ENCODE data around the gene FNIP2. TPM values are rescaled to one million over a fixed set of nuclear protein-coding genes. Genes with fewer than 3 reads are reported as not detected.
"Not testable (repeated sequence)": the region's sequence is repeated elsewhere in the genome, so short reads cannot be mapped to it uniquely, and the experiment has no call there.

The FNIP2 gene
- total RNA-seq, 1 donor from 2014 or later = 44.2 TPM

GRCh38 chr4:158875026-158875425, 106.2 kb downstream of the FNIP2 start:
- TF ChIP-seq CTCF (IDR thresholded peaks at IDR 0.05; ENCODE audit: insufficient read depth, low read length, poor library complexity, severe bottlenecking) = no peak
- no peaks in the 10 kb centered on the region for H3K27me3 ChIP-seq (ENCODE audit: control insufficient read depth, insufficient read depth, low read length)
- no peak for DNase-seq (ENCODE audit: low read depth)
- no peaks in the 10 kb centered on the region for H3K36me3 ChIP-seq (ENCODE audit: control insufficient read depth, insufficient read depth, low read length)
- no peak overlapping the region for H3K4me3 ChIP-seq (ENCODE audit: low read depth, low read length)

- no peak overlapping the region for H3K4me3 ChIP-seq (ENCODE audit: low read depth, low read length)
- H3K36me3 ChIP-seq (ENCODE audit: control insufficient read depth, insufficient read depth, low read length) = no peaks in the 10 kb centered on the region
- TF ChIP-seq CTCF (IDR thresholded peaks at IDR 0.05; ENCODE audit: insufficient read depth, low read length, poor library complexity, severe bottlenecking) = no peak
- no peak for DNase-seq (ENCODE audit: low read depth)
- no peaks in the 10 kb centered on the region for H3K27me3 ChIP-seq (ENCODE audit: control insufficient read depth, insufficient read depth, low read length)
These were observed 106.6 kb downstream of the FNIP2 start for GRCh38 chr4:158875455-158875854.

GRCh38 chr4:158877069-158877468, 108.2 kb downstream of the FNIP2 start:
- H3K27me3 ChIP-seq (ENCODE audit: control insufficient read depth, insufficient read depth, low read length) = no peaks in the 10 kb centered on the region
- H3K36me3 ChIP-seq (ENCODE audit: control insufficient read depth, insufficient read depth, low read length) = no peaks in the 10 kb centered on the region
- TF ChIP-seq CTCF (IDR thresholded peaks at IDR 0.05; ENCODE audit: insufficient read depth, low read length, poor library complexity, severe bottlenecking) = no peak
- no peak for DNase-seq (ENCODE audit: low read depth)
- H3K4me3 ChIP-seq (ENCODE audit: low read depth, low read length) = no peak overlapping the region

- H3K36me3 ChIP-seq (ENCODE audit: control insufficient read depth, insufficient read depth, low read length); DNase-seq (ENCODE audit: low read depth); H3K4me3 ChIP-seq (ENCODE audit: low read depth, low read length); H3K27me3 ChIP-seq (ENCODE audit: control insufficient read depth, insufficient read depth, low read length): not testable (repeated sequence)
These were observed 113.3 kb downstream of the FNIP2 start for GRCh38 chr4:158882142-158882541.

- no peaks in the 10 kb centered on the region for H3K27me3 ChIP-seq (ENCODE audit: control insufficient read depth, insufficient read depth, low read length)
- TF ChIP-seq CTCF (IDR thresholded peaks at IDR 0.05; ENCODE audit: insufficient read depth, low read length, poor library complexity, severe bottlenecking) = no peak
- no peaks in the 10 kb centered on the region for H3K36me3 ChIP-seq (ENCODE audit: control insufficient read depth, insufficient read depth, low read length)
- no peak for DNase-seq (ENCODE audit: low read depth)
- H3K4me3 ChIP-seq (ENCODE audit: low read depth, low read length) = no peak overlapping the region
These were observed 115.5 kb downstream of the FNIP2 start for GRCh38 chr4:158884280-158884679.

- H3K4me3 ChIP-seq (ENCODE audit: low read depth, low read length) = no peak overlapping the region
- DNase-seq (ENCODE audit: low read depth) = no peak
- no peak for TF ChIP-seq CTCF (IDR thresholded peaks at IDR 0.05; ENCODE audit: insufficient read depth, low read length, poor library complexity, severe bottlenecking)
- H3K36me3 ChIP-seq (ENCODE audit: control insufficient read depth, insufficient read depth, low read length) = no peaks in the 10 kb centered on the region
- no peaks in the 10 kb centered on the region for H3K27me3 ChIP-seq (ENCODE audit: control insufficient read depth, insufficient read depth, low read length)
These were observed 116.7 kb downstream of the FNIP2 start for GRCh38 chr4:158885564-158885963.
